ENCODE data around the gene TNK2.

DNA sequence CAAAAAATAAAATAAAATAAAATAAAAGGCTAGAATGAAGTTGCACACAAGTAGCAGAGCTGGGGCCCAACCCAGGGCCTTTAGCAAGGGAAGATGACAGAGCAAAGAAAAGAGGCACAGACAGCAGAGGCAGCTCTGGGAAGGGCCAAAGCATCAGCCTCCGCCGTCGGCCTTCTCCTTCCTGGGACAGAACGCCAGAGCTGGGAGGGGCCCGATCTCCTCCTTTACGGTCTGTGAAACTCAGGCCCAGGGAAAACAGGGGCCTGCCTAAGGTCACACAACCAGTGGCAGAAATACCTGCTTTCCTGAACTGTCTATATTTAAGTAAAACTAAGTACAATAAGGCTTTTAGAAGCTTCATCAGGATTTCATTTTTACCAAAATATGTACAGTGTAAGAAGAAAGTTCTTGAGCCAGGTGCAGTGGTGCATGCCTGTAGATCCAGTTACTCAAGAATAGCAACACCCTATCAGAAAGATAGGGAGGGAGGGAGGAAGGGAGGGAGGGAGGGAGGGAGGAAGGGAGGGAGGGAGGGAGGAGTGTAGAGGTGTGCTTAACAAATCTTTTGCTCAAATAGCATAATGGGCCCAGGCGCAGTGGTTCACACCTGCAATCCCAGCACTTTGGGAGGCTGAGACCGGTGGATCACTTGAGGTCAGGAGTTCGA, 53.6 kb downstream of the TNK2 start:
- TF ChIP-seq SUZ12 (IDR thresholded peaks at IDR 0.05; ENCODE audit: extremely low read depth, insufficient read depth, insufficient read length) (no peak), ZNF274 (IDR thresholded peaks at IDR 0.05; ENCODE audit: low read depth, low read length) (no peak)
